NCI-H345 (cell line): ENCODE results near the gene EID1.
"Not testable (repeated sequence)": the region's sequence is repeated elsewhere in the genome, so short reads cannot be mapped to it uniquely, and the experiment has no call there.

Experiments
- DNase-seq: peaks from one replicate; lab custom pipeline; 2025; lab: John Stamatoyannopoulos, UW

Gene EID1

DNA sequence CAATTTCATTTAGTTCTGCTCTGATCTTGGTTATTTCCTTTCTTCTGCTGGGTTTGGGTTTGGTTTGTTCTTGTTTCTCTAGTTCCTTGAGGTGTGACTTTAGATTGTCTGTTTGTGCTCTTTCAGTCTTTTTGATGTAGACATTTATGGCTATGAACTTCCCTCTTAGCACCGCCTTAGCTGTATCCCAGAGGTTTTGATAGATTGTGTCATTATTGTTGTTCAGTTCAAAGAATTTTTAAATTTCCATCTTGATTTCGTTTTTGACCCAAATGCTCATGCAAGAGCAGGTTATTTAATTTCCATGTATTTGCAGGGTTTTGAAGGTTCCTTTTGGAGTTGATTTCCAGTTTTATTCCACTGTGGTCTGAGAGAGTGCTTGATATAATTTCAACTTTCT lies 32.6 kb downstream of the EID1 start:
- not testable (repeated sequence) for DNase-seq

DNA sequence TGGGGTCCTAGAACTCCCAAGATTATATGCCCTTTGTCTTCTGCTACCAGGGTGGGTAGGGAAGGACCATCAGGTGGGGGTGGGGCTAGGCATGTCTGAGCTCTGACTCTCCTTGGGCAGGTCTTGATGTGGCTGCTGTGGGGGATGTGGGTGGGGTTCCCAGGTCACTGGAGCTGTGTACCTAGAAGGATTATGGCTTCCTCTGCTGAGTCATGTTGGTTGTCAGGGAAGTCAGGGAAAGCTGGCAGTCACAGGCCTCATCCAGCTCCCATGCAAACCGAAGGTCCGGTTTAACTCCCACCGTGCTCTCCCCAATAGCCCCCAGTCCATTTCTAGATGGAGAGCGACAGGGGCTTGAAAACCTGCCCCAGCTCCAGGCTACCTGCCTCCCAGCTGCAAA lies 35.2 kb downstream of the EID1 start:
- DNase-seq = no peak

DNA sequence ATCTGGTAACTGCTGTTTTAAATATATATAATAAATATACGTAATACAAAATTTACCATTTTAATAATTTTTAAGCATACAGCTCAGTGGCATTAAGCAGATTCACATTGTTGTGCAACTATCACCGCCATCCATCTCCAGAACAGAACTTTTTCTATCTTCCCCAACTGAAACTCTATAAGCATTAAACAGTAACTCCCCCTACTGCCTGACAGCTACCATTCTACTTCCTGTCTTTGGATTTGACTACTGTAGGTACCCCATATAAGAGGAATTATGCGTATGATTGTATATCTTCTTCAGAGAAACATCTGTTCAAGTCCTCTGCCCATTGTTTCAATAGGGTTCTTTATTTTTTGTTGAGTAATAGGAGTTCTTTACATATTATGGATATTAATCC lies 36.8 kb downstream of the EID1 start:
- DNase-seq = no peak

DNA sequence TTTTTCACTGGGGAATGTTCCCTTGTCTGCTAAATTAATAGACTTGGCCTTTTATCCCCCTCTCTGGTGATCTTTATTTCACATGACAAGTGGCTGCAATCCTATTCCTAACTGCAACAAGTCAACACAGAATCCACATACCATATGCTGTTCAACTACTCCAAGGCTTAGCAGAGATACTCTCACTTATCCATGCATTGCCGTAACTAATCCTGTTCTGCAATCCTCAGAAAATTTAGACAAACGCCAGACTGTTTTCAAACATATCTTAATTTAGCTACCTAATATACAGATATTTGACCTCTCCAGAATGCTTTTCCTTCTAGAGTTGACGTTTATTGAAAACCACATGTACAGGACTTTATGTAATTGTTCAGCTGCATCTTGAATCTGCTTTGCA lies 37.9 kb downstream of the EID1 start:
- DNase-seq = no peak

DNA sequence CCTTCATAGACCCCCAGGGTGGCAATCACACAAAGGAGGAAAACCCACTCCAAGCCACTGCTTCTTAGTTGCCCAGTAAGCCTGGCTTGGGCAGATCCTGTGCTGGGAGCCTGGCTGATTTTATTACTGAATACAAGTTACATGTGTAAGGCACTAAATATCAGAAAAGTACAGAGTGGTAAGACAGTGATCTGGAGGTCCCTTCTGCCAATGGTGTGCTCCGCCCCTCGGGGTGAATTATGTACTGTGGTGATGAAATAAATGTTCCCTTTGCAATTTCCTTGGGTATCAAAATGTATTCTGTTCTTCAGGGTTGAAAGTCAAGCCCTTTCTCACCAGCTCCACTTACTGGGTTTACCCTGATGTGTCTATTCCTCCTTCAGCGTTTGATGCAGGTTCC lies 38.8 kb downstream of the EID1 start:
- DNase-seq = no peak

DNA sequence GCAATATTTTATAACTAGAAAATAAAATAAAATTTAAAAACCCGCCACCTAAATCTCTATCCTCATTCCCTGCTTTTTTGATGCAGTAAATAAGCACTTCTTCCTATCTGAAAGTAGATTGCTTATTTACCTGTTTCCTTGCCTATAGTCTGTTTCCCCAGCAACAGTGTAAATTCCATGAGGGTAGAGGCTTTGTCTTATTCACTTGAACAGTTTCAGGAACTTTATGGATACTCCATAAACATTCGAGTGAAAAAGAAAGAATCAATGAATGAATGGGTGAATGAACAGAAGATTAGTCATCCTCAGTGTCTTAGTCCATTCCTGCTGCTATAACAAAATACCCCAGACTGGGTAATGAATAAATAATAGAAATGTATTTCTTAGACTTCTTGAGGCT lies 44.1 kb downstream of the EID1 start:
- DNase-seq = no peak

DNA sequence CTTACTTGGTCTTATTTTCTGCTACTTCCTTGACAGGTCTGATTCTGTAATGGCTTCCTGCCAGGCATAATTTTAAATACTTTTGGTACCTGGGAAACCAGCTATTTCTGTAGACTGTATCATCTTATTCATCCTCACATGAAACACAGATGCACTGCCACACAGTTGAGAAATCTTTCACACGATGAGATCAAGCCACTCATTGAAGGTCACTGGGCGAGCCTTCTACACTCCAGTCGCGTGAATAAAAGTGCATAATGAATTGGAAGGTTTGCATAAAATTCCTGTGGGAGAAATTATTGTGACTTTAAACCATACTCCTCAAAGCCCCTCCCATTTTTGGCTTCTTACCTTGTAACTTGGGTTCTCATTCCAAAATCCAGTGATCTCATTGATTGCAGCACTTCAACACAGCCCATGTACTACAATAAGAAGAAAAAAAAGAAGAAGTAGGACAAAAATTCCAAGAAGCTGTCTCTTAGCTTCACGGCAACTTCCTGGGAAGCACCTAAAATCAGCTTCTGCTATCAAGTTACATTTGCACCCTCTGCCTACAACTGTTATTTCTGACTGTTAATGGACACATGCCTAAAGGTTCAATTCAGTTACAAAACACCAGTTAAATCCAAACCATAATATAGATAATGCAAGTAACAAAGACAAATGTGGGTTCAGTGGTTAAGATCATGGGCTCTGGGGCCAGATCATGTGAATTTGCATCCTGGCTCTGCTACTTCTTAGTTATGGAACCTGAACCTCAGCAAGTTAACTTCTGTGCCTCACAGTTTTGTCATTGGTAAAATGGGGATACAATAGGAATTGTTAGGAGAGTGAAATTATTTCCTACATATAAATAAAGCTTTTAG lies 46.8 kb downstream of the EID1 start:
- DNase-seq = no peak

DNA sequence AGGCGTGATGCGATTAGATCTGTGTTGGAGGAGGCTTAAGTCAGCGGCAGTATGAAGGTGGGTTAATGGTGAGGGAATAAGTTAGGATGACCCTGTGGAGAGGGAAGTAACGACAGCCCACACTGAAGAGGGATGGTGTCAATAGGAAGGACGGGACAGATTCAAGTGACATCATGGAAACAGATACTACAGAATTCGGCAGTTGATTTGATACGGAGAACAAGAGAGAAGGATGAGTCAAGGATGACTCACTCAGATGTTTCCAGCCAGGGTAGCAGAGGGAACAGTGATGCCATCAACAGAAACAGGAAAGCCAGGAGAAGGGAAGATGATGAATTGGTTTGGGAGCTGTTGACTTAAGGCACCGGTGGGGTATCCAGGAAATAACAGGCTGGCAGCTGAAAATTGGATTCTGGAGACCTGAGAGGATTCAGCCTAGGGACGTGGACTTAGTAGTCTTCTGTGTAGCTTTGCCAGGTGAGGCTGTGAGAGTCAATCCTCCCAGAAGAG lies 47.8 kb downstream of the EID1 start:
- DNase-seq = no peak

DNA sequence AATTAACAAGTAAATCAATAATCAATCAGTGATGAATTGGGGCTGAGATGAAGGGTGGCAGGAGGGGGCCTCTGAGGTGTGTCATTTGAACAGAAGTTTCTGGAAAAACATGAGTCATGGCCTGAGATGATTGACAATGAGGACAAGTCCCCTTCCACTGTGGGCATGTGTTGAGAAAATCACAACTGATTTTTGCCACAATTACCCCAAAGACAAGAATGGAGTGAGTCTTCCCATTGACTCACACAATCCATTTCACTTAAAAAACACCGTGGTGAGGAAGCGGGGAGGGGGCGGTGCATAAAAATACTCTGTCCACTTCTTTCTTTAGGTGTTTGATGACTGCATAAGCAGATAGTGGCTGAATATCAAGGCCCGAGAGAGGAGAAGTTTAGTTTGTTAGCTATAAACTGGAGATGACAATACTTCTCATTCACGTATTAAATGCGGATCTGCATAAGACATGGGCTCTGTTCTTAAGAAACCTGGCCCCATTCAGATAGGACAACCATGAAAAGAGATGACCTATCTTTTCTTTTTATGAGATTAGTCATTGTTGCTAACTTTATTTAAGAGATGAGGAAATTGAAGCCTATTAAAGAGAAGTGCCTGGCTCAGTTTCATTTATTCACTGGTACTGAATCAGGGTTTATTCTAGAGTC lies 51.1 kb downstream of the EID1 start:
- no peak for DNase-seq

DNA sequence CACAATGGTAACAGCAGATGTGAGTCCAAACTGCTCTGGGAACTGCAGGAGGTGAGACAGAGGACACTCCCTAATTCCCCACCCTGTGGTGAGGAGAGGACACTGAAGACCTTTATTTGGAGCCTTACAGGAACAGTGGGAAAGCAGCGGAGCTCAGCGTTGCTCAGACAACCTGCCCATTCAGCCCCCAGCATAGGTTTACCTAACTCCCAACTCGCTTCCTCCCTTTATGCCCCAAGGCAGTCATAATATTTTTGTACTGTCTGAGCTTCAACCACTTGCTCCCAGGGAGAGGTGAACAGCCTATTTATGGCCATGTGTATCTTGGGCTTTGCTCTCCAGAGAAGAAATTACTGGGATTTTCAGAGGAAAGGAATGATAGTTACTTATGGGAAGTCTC lies 51.7 kb downstream of the EID1 start:
- no peak for DNase-seq
